NCI-H2171 (cell line): ENCODE measurements around the gene ADAM22.

ENCODE experiments used
- DNase-seq: peaks from one replicate; lab custom pipeline; 2025; lab: John Stamatoyannopoulos, UW

ADAM22 gene

GRCh38 chr7:88165697-88166096 is 231.6 kb downstream of the ADAM22 start:
- DNase-seq: no peak

DNA sequence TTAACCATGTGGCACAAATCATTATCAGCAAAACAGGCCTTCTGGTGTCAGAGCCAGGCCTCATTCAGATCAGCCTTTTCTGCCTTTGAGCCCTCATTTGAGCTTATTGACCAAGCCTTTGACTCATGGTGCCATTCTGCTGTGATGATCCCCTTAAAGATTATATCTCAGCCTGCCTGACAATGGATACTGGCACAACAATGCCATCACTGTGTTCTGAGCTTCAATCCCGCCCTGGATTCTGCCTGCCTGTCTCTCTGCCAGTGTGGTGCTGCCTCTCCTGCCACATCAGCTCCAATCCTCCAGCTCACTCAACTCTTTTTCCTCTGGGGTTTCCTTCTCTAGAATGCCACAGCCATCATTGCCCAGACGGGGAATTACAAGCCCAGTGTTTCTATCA is 233.2 kb downstream of the ADAM22 start:
- no peak for DNase-seq

- no peak for DNase-seq
Observed at GRCh38 chr7:88167721-88168120, 233.7 kb downstream of the ADAM22 start.

GRCh38 chr7:88169717-88170320 is 235.8 kb downstream of the ADAM22 start:
- DNase-seq: peak; percentile 4

GRCh38 chr7:88172842-88173241 is 238.8 kb downstream of the ADAM22 start:
- DNase-seq: no peak

DNA sequence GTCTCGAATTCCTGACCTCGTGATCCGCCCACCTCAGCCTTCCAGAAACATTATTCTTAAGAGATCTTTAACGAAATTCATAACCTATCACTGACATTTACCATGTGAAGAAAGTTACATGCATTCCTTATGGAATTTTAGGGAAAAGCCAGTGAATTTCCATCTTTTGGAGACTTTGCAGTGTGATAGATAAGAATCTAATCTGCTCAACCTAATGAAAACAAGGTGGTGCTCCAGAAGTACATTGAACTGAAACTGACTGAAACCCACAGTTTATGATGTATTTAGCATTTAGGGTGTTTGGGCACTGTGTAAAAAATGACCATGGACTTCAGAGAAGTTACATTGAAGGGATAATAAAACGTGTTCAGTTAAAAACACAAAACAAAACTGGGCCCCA is 242.1 kb downstream of the ADAM22 start:
- DNase-seq: no peak

GRCh38 chr7:88183051-88183450 is 249.0 kb downstream of the ADAM22 start:
- DNase-seq: no peak

GRCh38 chr7:88184848-88185304 is 250.8 kb downstream of the ADAM22 start:
- no peak for DNase-seq

DNA sequence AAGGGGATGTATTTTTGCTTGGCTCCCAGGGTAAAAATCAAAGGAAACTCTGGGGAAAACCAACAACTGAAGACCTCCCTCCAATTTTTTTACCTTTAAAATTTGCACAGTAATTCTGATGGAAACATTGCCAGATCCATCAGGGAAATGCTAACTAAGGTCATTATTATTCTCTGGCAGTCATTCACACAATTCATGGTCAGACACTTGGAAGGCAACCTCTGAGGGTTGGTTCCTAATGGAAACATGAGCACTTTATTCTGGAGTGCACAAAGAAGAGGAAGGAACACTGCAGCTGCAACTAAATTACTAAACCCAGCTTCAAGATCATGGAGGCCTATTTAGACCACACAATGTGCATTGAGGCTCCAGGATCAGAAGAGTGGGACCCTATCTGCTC is 251.6 kb downstream of the ADAM22 start:
- DNase-seq: no peak

DNA sequence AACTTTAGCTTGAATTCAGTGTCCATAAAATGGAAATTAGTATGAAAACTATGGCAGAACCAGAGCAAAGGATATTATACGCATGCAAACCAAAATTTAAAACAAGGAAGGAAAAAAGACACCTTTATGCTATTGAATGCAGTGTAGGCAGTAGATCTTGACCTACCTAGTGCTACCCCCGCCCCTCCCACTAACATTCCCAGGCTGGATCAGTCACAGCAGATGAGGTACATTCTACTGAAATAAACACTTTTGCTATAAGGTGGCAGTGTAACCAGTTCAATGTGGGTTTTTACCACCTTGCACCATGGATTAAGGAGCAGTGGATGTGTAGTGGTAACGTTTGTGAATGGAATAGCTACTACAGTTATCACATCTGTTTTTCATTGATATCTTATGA is 257.9 kb downstream of the ADAM22 start:
- DNase-seq: no peak

GRCh38 chr7:88200261-88200660 is 266.2 kb downstream of the ADAM22 start:
- DNase-seq: no peak

GRCh38 chr7:88200789-88201188 is 266.7 kb downstream of the ADAM22 start:
- peak; percentile 88 for DNase-seq

GRCh38 chr7:88201305-88201704 is 267.3 kb downstream of the ADAM22 start:
- no peak for DNase-seq

- no peak for DNase-seq
Observed at GRCh38 chr7:88202278-88202677, 268.2 kb downstream of the ADAM22 start.

- no peak for DNase-seq
Observed at GRCh38 chr7:88202799-88203198, 268.7 kb downstream of the ADAM22 start.

DNA sequence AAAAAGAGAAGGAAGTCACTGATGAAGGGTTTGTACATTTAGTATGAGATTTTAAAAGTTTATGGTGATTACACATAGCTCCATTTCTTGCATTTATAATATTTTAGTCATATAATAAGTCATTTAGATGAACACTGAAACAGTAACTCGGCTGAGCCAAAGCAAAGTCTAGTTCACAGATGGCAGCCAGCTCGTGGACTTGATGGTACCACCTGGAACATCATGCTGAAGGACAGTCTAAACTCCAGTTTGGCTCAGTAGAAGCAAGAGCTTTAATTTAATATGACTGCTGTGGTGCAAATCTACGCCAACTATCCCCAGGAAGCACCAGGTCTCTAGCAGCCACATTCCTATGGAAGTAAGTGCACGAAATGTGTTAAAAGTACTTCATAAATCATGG is 269.4 kb downstream of the ADAM22 start:
- DNase-seq: no peak

DNA sequence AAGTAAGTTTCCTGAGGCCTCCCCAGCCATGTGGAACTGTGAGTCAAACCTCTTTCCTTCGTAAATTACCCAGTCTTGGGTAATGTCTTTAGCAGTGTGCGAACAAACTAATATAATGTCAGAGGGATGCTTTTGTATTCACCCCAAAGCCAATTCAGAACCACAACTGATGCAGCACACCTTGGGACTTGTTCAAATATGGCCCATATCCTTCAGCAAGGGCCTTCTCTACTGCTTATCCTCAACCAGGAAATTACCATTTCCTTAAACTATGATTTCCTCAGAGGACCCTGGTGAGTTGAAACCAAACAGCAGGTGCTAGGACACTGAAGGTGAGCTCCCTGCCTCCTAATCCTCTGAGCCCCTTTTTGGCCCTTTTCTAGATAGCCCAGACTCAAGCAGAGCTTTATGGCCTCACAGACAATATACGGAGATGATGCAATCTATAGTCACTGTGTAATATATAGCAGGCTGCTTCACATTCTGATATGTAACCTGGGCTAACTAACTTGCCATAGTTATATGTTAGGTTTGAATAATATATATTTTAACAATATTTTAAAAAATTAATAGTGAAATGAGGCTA is 270.6 kb downstream of the ADAM22 start:
- DNase-seq: no peak

DNA sequence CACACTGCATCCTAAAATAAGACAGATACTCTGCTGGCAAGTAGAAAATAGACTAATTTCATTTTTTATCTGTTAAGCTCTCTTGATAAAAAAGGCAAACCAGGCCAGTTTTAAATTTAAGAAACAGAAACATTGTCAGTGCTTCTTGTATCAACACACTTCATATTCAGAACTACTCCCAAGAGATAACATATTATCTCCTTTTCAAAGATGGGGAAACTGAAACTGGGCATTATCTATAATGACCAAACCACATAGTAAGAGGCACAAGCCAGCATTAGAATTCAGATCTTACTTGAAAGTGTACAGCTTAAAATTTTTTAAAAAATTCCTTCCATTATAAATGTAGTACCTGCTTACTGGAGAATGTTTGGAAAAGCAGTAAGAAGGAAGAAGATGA is 271.1 kb downstream of the ADAM22 start:
- no peak for DNase-seq

- no peak for DNase-seq
Observed at GRCh38 chr7:88206254-88206653, 272.2 kb downstream of the ADAM22 start.

- no peak for DNase-seq
Observed at GRCh38 chr7:88208521-88208920, 274.5 kb downstream of the ADAM22 start.

DNA sequence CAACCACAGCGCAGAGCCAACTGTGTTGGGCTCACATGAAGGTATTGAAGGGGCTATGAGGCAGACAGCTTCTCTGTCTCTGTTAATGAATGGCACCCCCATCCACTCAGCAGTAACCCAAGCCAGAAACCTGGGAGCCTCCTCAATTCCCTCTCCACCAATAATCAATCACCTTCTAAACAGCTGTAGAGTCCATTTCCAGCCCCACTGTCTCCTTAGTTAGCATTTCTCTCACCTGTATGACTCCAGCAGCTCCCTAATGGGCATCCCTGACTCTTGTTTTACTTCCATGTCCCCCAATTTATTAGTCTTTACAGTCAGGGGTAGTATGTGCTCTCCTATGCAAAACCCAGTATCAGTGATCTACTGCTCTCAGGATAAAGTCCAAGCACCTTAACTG is 278.9 kb downstream of the ADAM22 start:
- no peak for DNase-seq

DNA sequence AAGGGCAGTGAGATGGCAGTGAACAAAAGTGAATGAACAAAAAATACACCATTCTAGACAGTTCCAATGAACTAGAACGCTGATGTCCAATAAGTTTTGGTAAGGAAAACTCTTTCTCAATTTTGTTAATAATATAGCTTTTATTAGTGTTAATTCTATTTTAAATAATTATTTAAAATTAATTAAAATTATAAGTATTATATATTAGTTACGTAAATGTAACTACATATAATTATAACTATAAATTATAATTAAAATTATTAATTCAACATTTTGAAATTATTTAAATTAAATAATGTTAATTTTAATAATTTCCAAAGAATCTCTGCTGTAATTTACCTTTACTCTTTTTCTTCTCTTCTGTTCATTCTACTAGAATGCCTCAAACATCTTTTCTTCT is 280.4 kb downstream of the ADAM22 start:
- DNase-seq: no peak

DNA sequence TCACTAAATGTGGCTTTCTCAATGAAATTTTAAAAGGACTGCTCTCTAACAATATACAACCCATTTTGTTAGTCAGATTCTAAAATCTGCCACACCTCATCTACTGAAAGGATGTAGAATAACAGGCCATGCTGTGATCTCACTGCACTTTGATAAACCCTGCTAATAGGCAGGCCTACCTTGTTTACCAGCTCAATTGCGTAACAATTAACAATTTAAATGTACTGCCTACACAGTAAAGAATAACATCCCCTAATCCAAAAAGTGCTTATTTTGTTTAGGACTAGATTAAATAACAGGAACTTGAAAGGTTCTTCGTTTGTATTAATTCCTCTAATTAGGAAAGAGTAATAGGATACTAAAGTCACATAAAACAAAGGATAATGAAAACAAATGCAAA is 281.2 kb downstream of the ADAM22 start:
- DNase-seq: no peak

DNA sequence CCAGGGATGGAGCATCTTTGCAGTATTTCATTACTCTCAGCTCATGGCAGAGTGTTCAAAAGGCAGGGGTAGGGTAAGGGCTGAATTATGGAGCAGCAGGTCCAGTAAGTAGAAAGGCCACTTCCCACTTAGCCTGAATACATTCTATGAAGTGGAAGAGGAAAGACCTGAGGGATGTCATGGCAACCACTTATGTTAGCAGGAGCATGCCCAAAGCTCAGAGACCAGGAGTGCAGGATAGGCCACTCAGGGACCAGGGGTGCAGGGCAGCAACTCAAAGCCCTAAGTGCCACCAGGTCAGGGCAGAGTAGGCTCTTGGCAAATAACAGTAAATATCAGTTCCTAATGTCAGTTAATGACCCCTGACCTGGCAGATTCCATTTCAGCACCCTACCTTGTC is 282.2 kb downstream of the ADAM22 start:
- DNase-seq: no peak
